DOHH2 (cell line): ENCODE data around the gene PI4K2A.

ENCODE experiments used
- CTCF ChIP-seq: fragments of 200-600 bp; sonication (generic); IDR thresholded peaks from one replicate; pipeline ENCODE4 v1.5.1; 2014; ENCODE audit warnings: antibody characterized with exemption, mild to moderate bottlenecking, low read depth, low read length; ENCODE audit not compliant: poor library complexity, severe bottlenecking
- EZH2phosphoT487 ChIP-seq: fragments of 200-600 bp; sonication (generic); IDR thresholded peaks from 2 replicates; pipeline ENCODE4 v1.6.1; 2017; ENCODE audit warnings: borderline replicate concordance, mild to moderate bottlenecking, antibody characterized with exemption, low read length, moderate library complexity, mixed read lengths

- no peak for TF ChIP-seq CTCF
- no peak for TF ChIP-seq EZH2phosphoT487
These were observed 33.3 kb upstream of the PI4K2A start for GRCh38 chr10:97607095-97607636.
